HG02852 (cell line): Measurements from ENCODE around the gene PHF21A.
"Not testable (repeated sequence)": the region's sequence is repeated elsewhere in the genome, so short reads cannot be mapped to it uniquely, and the experiment has no call there.

ENCODE experiments used
- ATAC-seq: cut with Tn5 transposase; IDR thresholded peaks from one replicate; pipeline ENCODE4 v1.9.1; 2021; ENCODE audit warnings: mild to moderate bottlenecking, moderate library complexity; ENCODE audit not compliant: unreplicated experiment

Gene PHF21A

GRCh38 chr11:46039990-46040389 lies 81.3 kb downstream of the PHF21A start:
- no peak for ATAC-seq

- ATAC-seq = no peak
These were observed 82.7 kb downstream of the PHF21A start for GRCh38 chr11:46038529-46038928.

GRCh38 chr11:46036969-46037368 lies 84.3 kb downstream of the PHF21A start:
- no peak for ATAC-seq

- no peak for ATAC-seq
These were observed 85.2 kb downstream of the PHF21A start for GRCh38 chr11:46036009-46036408.

- ATAC-seq = no peak
These were observed 87.2 kb downstream of the PHF21A start for GRCh38 chr11:46034041-46034440.

GRCh38 chr11:46026606-46027293 lies 94.5 kb downstream of the PHF21A start:
- ATAC-seq = no peak

- ATAC-seq = no peak
These were observed 101.1 kb downstream of the PHF21A start for GRCh38 chr11:46020084-46020599.

GRCh38 chr11:46018651-46019050 lies 102.6 kb downstream of the PHF21A start:
- ATAC-seq = no peak

- no peak for ATAC-seq
These were observed 103.9 kb downstream of the PHF21A start for GRCh38 chr11:46017341-46017740.

- no peak for ATAC-seq
These were observed 105.3 kb downstream of the PHF21A start for GRCh38 chr11:46015941-46016340.

GRCh38 chr11:46014168-46014567 lies 107.1 kb downstream of the PHF21A start:
- ATAC-seq = not testable (repeated sequence)

GRCh38 chr11:46012185-46012584 lies 109.1 kb downstream of the PHF21A start:
- no peak for ATAC-seq

- ATAC-seq = no peak
These were observed 111.2 kb downstream of the PHF21A start for GRCh38 chr11:46010100-46010499.

GRCh38 chr11:46009647-46010046 lies 111.6 kb downstream of the PHF21A start:
- no peak for ATAC-seq

GRCh38 chr11:46006418-46007070 lies 114.7 kb downstream of the PHF21A start:
- ATAC-seq = no peak

- no peak for ATAC-seq
These were observed 117.7 kb downstream of the PHF21A start for GRCh38 chr11:46003572-46003971.

- no peak for ATAC-seq
These were observed 119.1 kb downstream of the PHF21A start for GRCh38 chr11:46002189-46002588.

GRCh38 chr11:46001448-46001914 lies 119.8 kb downstream of the PHF21A start:
- no peak for ATAC-seq

GRCh38 chr11:45997599-45997998 lies 123.7 kb downstream of the PHF21A start:
- no peak for ATAC-seq

- no peak for ATAC-seq
These were observed 125.9 kb downstream of the PHF21A start for GRCh38 chr11:45995342-45995734.

GRCh38 chr11:45994371-45995341 lies 126.6 kb downstream of the PHF21A start:
- no peak for ATAC-seq
